ENCODE data around the gene SYT11. TPM values are rescaled to one million over a fixed set of nuclear protein-coding genes. Genes with fewer than 3 reads are reported as not detected.
A peak's percentile ranks its signal among the peaks of the same experiment; 100 is the strongest.

SYT11 gene
- total RNA-seq = 1 to 10 TPM; 2.4 to 5.3 (median 3.1) TPM

- in situ Hi-C loops (cut with MboI; ENCODE audit: low sequenced_read_pairs in 4 of 4) = no loop called here
- Histone ChIP-seq H3K36me3 (peaks cover 0 to 7% of the 10 kb centered on the region in 2 donors), H3K27ac (peak within 1 kb of the TSS; percentile 84 to 92 (median 89)), H3K4me3 (peak within 1 kb of the TSS; percentile 60 to 75 (median 62)), H3K9me3 (no peaks in the 10 kb centered on the region), H3K4me1 (peaks cover 26 to 30% of the 10 kb centered on the region in 2 donors), H3K27me3 (no peaks in the 10 kb centered on the region)
- peak; percentile 94 to 98 for ATAC-seq
- peak; percentile 90 to 92 for DNase-seq
- intact Hi-C loops (cut with DNase I; ENCODE audit: low total_unique reads) = loop anchor here (1.0 to 10.0 kb wide), 5 partner anchors 51 to 537 kb away; partner anchors contain the start of genes KHDC4, LAMTOR2, RIT1 and RUSC1
- TF ChIP-seq CTCF (IDR thresholded peaks at IDR 0.05 in 4 of 5, conservative IDR thresholded peaks at IDR 0.05 in 1 of 5) = no peak
- TF ChIP-seq POLR2A (IDR thresholded peaks at IDR 0.05) = peak in 1 of 2 donors; percentile 23
These were observed at the start of gene SYT11 for GRCh38 chr1:155859234-155859829. TSS of gene SYT11 (plus strand) at chr1:155859567. CDS start at chr1:155859762, 195 bp downstream.

GRCh38 chr1:155812878-155813277 lies 46.5 kb upstream of the SYT11 start:
- intact Hi-C loops (cut with DNase I; ENCODE audit: low total_unique reads) = no loop called here
- DNase-seq (no peak), ATAC-seq (no peak)
- in situ Hi-C loops (cut with MboI; ENCODE audit: low sequenced_read_pairs in 4 of 4) = no loop called here
- H3K27me3 ChIP-seq = no peaks in the 10 kb centered on the region
- no peaks in the 10 kb centered on the region for H3K4me1 ChIP-seq
- H3K27ac ChIP-seq = no peak overlapping the region
- TF ChIP-seq CTCF (IDR thresholded peaks at IDR 0.05 in 4 of 5, conservative IDR thresholded peaks at IDR 0.05 in 1 of 5) (no peak), POLR2A (IDR thresholded peaks at IDR 0.05) (no peak)
- no peaks in the 10 kb centered on the region for H3K9me3 ChIP-seq
- peaks cover 3 to 35% of the 10 kb centered on the region in 2 donors for H3K36me3 ChIP-seq
- H3K4me3 ChIP-seq = no peak overlapping the region

GRCh38 chr1:155813672-155814071 lies 45.7 kb upstream of the SYT11 start:
- Histone ChIP-seq H3K27ac (no peak overlapping the region), H3K27me3 (no peaks in the 10 kb centered on the region), H3K36me3 (peaks cover 3 to 38% of the 10 kb centered on the region in 2 donors), H3K4me1 (no peaks in the 10 kb centered on the region), H3K9me3 (no peaks in the 10 kb centered on the region), H3K4me3 (no peak overlapping the region)
- in situ Hi-C loops (cut with MboI; ENCODE audit: low sequenced_read_pairs in 4 of 4) (no loop called here), intact Hi-C loops (cut with DNase I; ENCODE audit: low total_unique reads) (no loop called here)
- TF ChIP-seq CTCF (IDR thresholded peaks at IDR 0.05 in 4 of 5, conservative IDR thresholded peaks at IDR 0.05 in 1 of 5) = no peak
- TF ChIP-seq POLR2A (IDR thresholded peaks at IDR 0.05) = no peak
- no peak for ATAC-seq
- DNase-seq = no peak

- no peak overlapping the region for H3K27ac ChIP-seq
- intact Hi-C loops (cut with DNase I; ENCODE audit: low total_unique reads) = no loop called here
- no peaks in the 10 kb centered on the region for H3K27me3 ChIP-seq
- H3K4me3 ChIP-seq = no peak overlapping the region
- in situ Hi-C loops (cut with MboI; ENCODE audit: low sequenced_read_pairs in 4 of 4) = no loop called here
- H3K9me3 ChIP-seq = no peaks in the 10 kb centered on the region
- DNase-seq (no peak), ATAC-seq (no peak)
- TF ChIP-seq POLR2A (IDR thresholded peaks at IDR 0.05) = no peak
- TF ChIP-seq CTCF (IDR thresholded peaks at IDR 0.05 in 4 of 5, conservative IDR thresholded peaks at IDR 0.05 in 1 of 5) = no peak
- no peaks in the 10 kb centered on the region for H3K4me1 ChIP-seq
- peaks cover 7 to 56% of the 10 kb centered on the region in 2 donors for H3K36me3 ChIP-seq
These were observed 43.0 kb upstream of the SYT11 start for GRCh38 chr1:155816351-155816750.
